H1 (cell line): ENCODE data around the gene C22orf39. TPM values are rescaled to one million over a fixed set of nuclear protein-coding genes. Genes with fewer than 3 reads are reported as not detected.

ENCODE experiments used
- CTCF ChIA-PET: fragments of 300-600 bp; sonication (Branson Sonifier 250); formaldehyde crosslinking; loops from one replicate; lab custom pipeline; 2021; ENCODE audit not compliant: partially characterized antibody; lab: Charles Lee
- POLR2A ChIA-PET: fragments of 300-600 bp; sonication (Branson Sonifier 250); formaldehyde crosslinking; loops from one replicate; lab custom pipeline; 2021; ENCODE audit warnings: inconsistent platforms; ENCODE audit not compliant: partially characterized antibody; lab: Charles Lee
- DNase-seq, 2 experiments: peaks; one replicate each; pipeline versions ENCODE4 v3.0.0 to v3.0.0-alpha.2; 2010 to 2022; ENCODE audit warnings: low spot score in 2 of 2, low read depth in 1 of 2, mixed read lengths in 1 of 2
- FAIRE-seq: peaks from 2 replicates; lab custom pipeline; 2011; peaks lifted over from hg19 to GRCh38; lab: Jason Lieb, UNC
- H2AFZ ChIP-seq: 2 replicates; pipeline ENCODE4 v1.8.1; 2012; ENCODE audit warnings: low read length, inconsistent platforms
- H2AK5ac ChIP-seq: 2 replicates; pipeline ENCODE4 v1.6.1; 2013; ENCODE audit warnings: low read depth, low read length
- H2BK120ac ChIP-seq: replicated peaks from 2 replicates; pipeline ENCODE3; 2013; ENCODE audit warnings: low read depth, low read length, inconsistent platforms
- H2BK12ac ChIP-seq: 2 replicates; pipeline ENCODE4 v1.6.1; 2013; ENCODE audit warnings: low read depth, low read length
- H2BK15ac ChIP-seq: 2 replicates; pipeline ENCODE4 v1.6.1; 2013; ENCODE audit warnings: low read length
- H2BK20ac ChIP-seq: 2 replicates; pipeline ENCODE4 v1.6.1; 2013; ENCODE audit warnings: low read length
- H2BK5ac ChIP-seq: 2 replicates; pipeline ENCODE4 v1.6.1; 2013; ENCODE audit warnings: low read depth, low read length
- H3K14ac ChIP-seq: 2 replicates; pipeline ENCODE4 v1.6.1; 2013; ENCODE audit warnings: inconsistent platforms; ENCODE audit not compliant: insufficient read length
- H3K18ac ChIP-seq: 2 replicates; pipeline ENCODE4 v1.6.1; 2013; ENCODE audit warnings: low read length; ENCODE audit errors: extremely low read depth
- H3K23ac ChIP-seq: 2 replicates; pipeline ENCODE4 v1.6.1; 2013; ENCODE audit warnings: inconsistent platforms; ENCODE audit not compliant: insufficient read length
- H3K23me2 ChIP-seq: 2 replicates; pipeline ENCODE4 v1.6.1; 2013; ENCODE audit warnings: low read depth, low read length
- H3K27ac ChIP-seq: 2 replicates; pipeline ENCODE4 v1.6.1; 2011; ENCODE audit warnings: low read depth, low read length, inconsistent platforms
- H3K27me3 ChIP-seq, 4 experiments: replicated peaks in 1 of 4; 1 replicate in 1 of 4; 2 replicates in 3 of 4; pipeline versions ENCODE4 v1.6.1 to v1.8.1; 2011 to 2013; ENCODE audit warnings: low read length in 3 of 4, mild to moderate bottlenecking in 3 of 4, inconsistent platforms in 2 of 4, mixed read lengths in 2 of 4, moderate library complexity in 1 of 4; ENCODE audit not compliant: control insufficient read depth in 3 of 4, insufficient read depth in 3 of 4; ENCODE audit errors: extremely low read depth in 1 of 4
- H3K36me3 ChIP-seq, 4 experiments: 2 replicates each; pipeline versions ENCODE4 v1.6.1 to v1.8.1; 2011 to 2013; ENCODE audit warnings: mild to moderate bottlenecking in 4 of 4, low read length in 3 of 4, moderate library complexity in 2 of 4, control low read depth in 1 of 4, inconsistent platforms in 1 of 4; ENCODE audit not compliant: insufficient read depth in 4 of 4, control insufficient read depth in 2 of 4
- H3K4ac ChIP-seq: replicated peaks from 2 replicates; pipeline ENCODE3; 2013; ENCODE audit warnings: low read length, low read depth, mixed read lengths, inconsistent platforms; ENCODE audit not compliant: insufficient read length
- H3K4me1 ChIP-seq, 4 experiments: replicated peaks in 1 of 4; 1 replicate in 1 of 4; 2 replicates in 3 of 4; pipeline versions ENCODE4 v1.6.1 to v1.8.1; 2011 to 2013; ENCODE audit warnings: low read length in 3 of 4, inconsistent platforms in 2 of 4, mixed read lengths in 1 of 4; ENCODE audit not compliant: insufficient read depth in 4 of 4, control insufficient read depth in 3 of 4
- H3K4me2 ChIP-seq, 2 experiments: 2 replicates each; pipeline versions ENCODE4 v1.6.1 to v1.8.1; 2011 to 2013; ENCODE audit warnings: low read depth in 2 of 2, low read length in 2 of 2, control low read depth in 1 of 2, inconsistent platforms in 1 of 2, mild to moderate bottlenecking in 1 of 2; ENCODE audit not compliant: insufficient read depth in 1 of 2
- H3K4me3 ChIP-seq, 4 experiments: fragments of 200-600, 300-600 bp in 1 of 4; sonication (generic), shearing (Covaris generic), sonication (Bioruptor Twin) in 1 of 4; 2 replicates each; pipeline versions ENCODE4 v1.5.1 to v1.8.1; 2011 to 2016; ENCODE audit warnings: low read length in 4 of 4, low read depth in 3 of 4, control low read depth in 2 of 4, inconsistent platforms in 2 of 4, mild to moderate bottlenecking in 2 of 4, mixed read lengths in 1 of 4, moderate library complexity in 1 of 4; ENCODE audit not compliant: insufficient read depth in 2 of 4; ENCODE audit errors: extremely low read depth in 1 of 4
- H3K56ac ChIP-seq: replicated peaks from 2 replicates; pipeline ENCODE3; 2013; ENCODE audit warnings: low read depth, mild to moderate bottlenecking, mixed read lengths, low read length, inconsistent platforms; ENCODE audit not compliant: insufficient read length
- H3K79me1 ChIP-seq: 2 replicates; pipeline ENCODE4 v1.6.1; 2013; ENCODE audit warnings: low read depth, low read length, control low read depth
- H3K79me2 ChIP-seq, 2 experiments: 2 replicates each; pipeline versions ENCODE4 v1.6.1 to v1.8.1; 2012 to 2013; ENCODE audit warnings: low read length in 2 of 2, mild to moderate bottlenecking in 2 of 2, inconsistent platforms in 1 of 2; ENCODE audit not compliant: insufficient read depth in 2 of 2, control insufficient read depth in 1 of 2
- H3K9ac ChIP-seq, 4 experiments: replicated peaks in 1 of 4; 1 replicate in 1 of 4; 2 replicates in 3 of 4; pipeline versions ENCODE4 v1.6.1 to v1.8.1; 2011 to 2013; ENCODE audit warnings: low read depth in 3 of 4, low read length in 3 of 4, control low read depth in 2 of 4, mild to moderate bottlenecking in 2 of 4, moderate library complexity in 2 of 4, inconsistent platforms in 1 of 4; ENCODE audit errors: extremely low read depth in 1 of 4
- H3K9me3 ChIP-seq, 2 experiments: 2 replicates each; pipeline versions ENCODE4 v1.6.1 to v1.8.1; 2012 to 2013; ENCODE audit warnings: mild to moderate bottlenecking in 2 of 2, moderate library complexity in 2 of 2, control low read depth in 1 of 2, inconsistent platforms in 1 of 2, low read depth in 1 of 2, low read length in 1 of 2, mixed read lengths in 1 of 2; ENCODE audit not compliant: insufficient read depth in 2 of 2
- H4K20me1 ChIP-seq, 2 experiments: replicated peaks in 1 of 2; 2 replicates each; pipeline versions ENCODE3 to v1.8.1; 2011 to 2013; ENCODE audit warnings: inconsistent platforms in 2 of 2, low read length in 2 of 2, mild to moderate bottlenecking in 1 of 2; ENCODE audit not compliant: insufficient read depth in 2 of 2, control insufficient read depth in 1 of 2
- H4K5ac ChIP-seq: 2 replicates; pipeline ENCODE4 v1.6.1; 2013; ENCODE audit warnings: low read length, low read depth, mixed read lengths, inconsistent platforms; ENCODE audit not compliant: insufficient read length
- H4K8ac ChIP-seq: 2 replicates; pipeline ENCODE4 v1.8.0; 2013; ENCODE audit warnings: mild to moderate bottlenecking, moderate library complexity, low read length, inconsistent platforms; ENCODE audit not compliant: insufficient read depth; ENCODE audit errors: extremely low read depth
- H4K91ac ChIP-seq: replicated peaks from 2 replicates; pipeline ENCODE3; 2013; ENCODE audit warnings: low read length, mixed read lengths, inconsistent platforms; ENCODE audit not compliant: insufficient read length
- JUN ChIP-seq: IDR thresholded peaks from 2 replicates; pipeline ENCODE4 v1.6.1; 2011; ENCODE audit warnings: low read depth, mild to moderate bottlenecking, improper control_type of control experiment, low read length
- WGBS, 2 experiments: shearing (Covaris generic) in 1 of 2; methylation state at CpG; one replicate each; pipeline versions ENCODE4 v1.1.6 to v1.1.7; 2013 to 2015; ENCODE audit warnings: low lambda C conversion rate in 2 of 2, mixed read lengths in 2 of 2, inconsistent platforms in 1 of 2, low coverage in 1 of 2, missing lambda C conversion rate in 1 of 2; ENCODE audit not compliant: insufficient replicate concordance in 2 of 2, insufficient coverage in 1 of 2, insufficient read length in 1 of 2; ENCODE audit errors: extremely low coverage in 1 of 2, missing lambda C conversion rate in 1 of 2; 5-methylcytosine and 5-hydroxymethylcytosine counted together
- polyA plus RNA-seq, 7 experiments: library from polyadenylated mRNA; depleted of rRNA in 3 of 7; stranded (reverse) in 5 of 7; unstranded in 2 of 7; fragments of >200 nt in 5 of 7; fragments of 200-250 nt in 2 of 7; gene quantifications; 1 replicate in 5 of 7; 2 replicates in 1 of 7; 4 replicates in 1 of 7; pipeline versions ENCODE4 v1.2.1 to v1.2.3, GENCODE V29; 2011 to 2013; ENCODE audit warnings: missing spikeins in 2 of 7, mixed read lengths in 2 of 7
- total RNA-seq: library from RNA; stranded (reverse); fragmentation: NEBNext Ultra II Directional; extraction: Animal tissue kit (Norgen Biotek cat#: 25700); gene quantifications from 2 replicates; pipeline ENCODE4 v1.2.1, GENCODE V29; 2021
- TF ChIP-seq, protein P1 (sequence below): IDR thresholded peaks from 2 replicates; pipeline ENCODE4 v1.6.1; 2012; ENCODE audit warnings: inconsistent platforms

C22orf39 gene
- total and polyA plus RNA-seq, 2 of the 8 experiments (the other 6 are each of a cell fraction or from before 2014, with no cell fraction given) = 22.7 to 27.7 TPM

DNA sequence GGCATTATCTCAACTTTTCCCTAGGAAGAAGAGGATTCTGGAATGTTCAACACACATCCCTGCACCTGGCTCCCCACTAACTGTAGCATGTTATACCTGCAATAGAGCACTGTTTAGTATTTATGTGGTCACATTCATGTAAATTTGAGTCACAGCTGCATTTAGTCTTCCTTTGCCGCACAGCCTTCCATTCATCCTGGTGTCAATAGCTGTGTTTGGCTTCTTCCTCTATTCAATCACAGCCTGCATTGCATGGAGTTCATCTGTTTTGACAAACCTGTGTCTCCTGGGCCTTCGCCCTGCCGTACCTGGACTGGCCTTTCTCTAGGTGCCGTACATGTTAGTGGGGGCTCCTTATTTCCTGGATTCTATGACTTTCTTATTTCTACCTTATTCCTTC, 4.1 kb upstream of the C22orf39 start:
- H3K4me3 ChIP-seq = no peak overlapping the region
- peaks cover 0 to 6% (median 1%) of the 10 kb centered on the region in 4 experiments; a peak in 2 of 7 replicates for H3K4me1 ChIP-seq
- H3K79me1 ChIP-seq = peaks cover 2% of the 10 kb centered on the region; the same call in 1 of the 2 replicates
- 88% methylated on average over 4 of the region's 4 CpGs; no CpG with 5 or more reads in 1 of the 2 experiments for WGBS, 2 experiments
- TF ChIP-seq, protein P1, sequence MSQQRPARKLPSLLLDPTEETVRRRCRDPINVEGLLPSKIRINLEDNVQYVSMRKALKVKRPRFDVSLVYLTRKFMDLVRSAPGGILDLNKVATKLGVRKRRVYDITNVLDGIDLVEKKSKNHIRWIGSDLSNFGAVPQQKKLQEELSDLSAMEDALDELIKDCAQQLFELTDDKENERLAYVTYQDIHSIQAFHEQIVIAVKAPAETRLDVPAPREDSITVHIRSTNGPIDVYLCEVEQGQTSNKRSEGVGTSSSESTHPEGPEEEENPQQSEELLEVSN = no peak
- TF ChIP-seq JUN = no peak
- H2AFZ ChIP-seq = no peak overlapping the region
- POLR2A ChIA-PET = interaction anchor here (1.2 to 3.4 kb wide), 8 partner anchors 8 to 83 kb away, joined by 3 to 12 read pairs (median 6); partner anchors contain the start of genes CDC45, HIRA, MRPL40 and UFD1
- H3K23me2 ChIP-seq = peaks cover 7% of the 10 kb centered on the region; the same call in 1 of the 2 replicates
- FAIRE-seq = no peak
- H3K18ac ChIP-seq = no peak overlapping the region
- no peaks in the 10 kb centered on the region for H3K9me3 ChIP-seq
- H3K56ac ChIP-seq = no peak overlapping the region
- no peak overlapping the region for H2AK5ac ChIP-seq
- CTCF ChIA-PET = interaction anchor here (0.8 to 2.0 kb wide), 5 partner anchors 16 to 181 kb away, joined by 3 to 6 read pairs (median 4); no protein-coding TSS in a partner anchor
- H3K36me3 ChIP-seq = peaks cover 7 to 51% (median 37%) of the 10 kb centered on the region in 4 experiments
- no peak overlapping the region for H3K4me2 ChIP-seq
- H2BK20ac ChIP-seq = no peak overlapping the region
- no peak overlapping the region for H2BK120ac ChIP-seq
- DNase-seq = no peak
- no peak overlapping the region for H3K9ac ChIP-seq
- no peak overlapping the region for H2BK15ac ChIP-seq
- H2BK12ac ChIP-seq = no peak overlapping the region
- H3K4ac ChIP-seq = no peak overlapping the region
- peaks cover 0 to 4% of the 10 kb centered on the region in 2 experiments; a peak in 1 of 4 replicates for H3K79me2 ChIP-seq
- no peak overlapping the region for H4K5ac ChIP-seq
- H3K23ac ChIP-seq = no peak overlapping the region
- H4K91ac ChIP-seq = no peak overlapping the region
- no peak overlapping the region for H2BK5ac ChIP-seq
- peaks cover 7 to 10% of the 10 kb centered on the region in 2 experiments for H4K20me1 ChIP-seq
- no peaks in the 10 kb centered on the region for H3K27me3 ChIP-seq
- H4K8ac ChIP-seq = no peak overlapping the region
- no peak overlapping the region for H3K27ac ChIP-seq
- no peak overlapping the region for H3K14ac ChIP-seq
